GM12878 (cell line): Measurements from ENCODE around the gene FOXA2. TPM values are rescaled to one million over a fixed set of nuclear protein-coding genes. Genes with fewer than 3 reads are reported as not detected.

Experiments
- ATAC-seq: fragments of 200-7000 bp; cut with Tn5 transposase; 3 replicates; pipeline ENCODE4 v1.9.1; 2020; ENCODE audit warnings: mild to moderate bottlenecking, moderate library complexity
- BruUV-seq: library from RNA; stranded (reverse); fragments of 400-500 nt; replicated peaks from 2 replicates; lab custom pipeline; 2021; lab: Mats Ljungman, UMichigan
- CTCF ChIA-PET: fragments of 300-600 bp; sonication (Branson Sonifier 250); formaldehyde crosslinking; extraction: SDS; loops from one replicate; lab custom pipeline; 2021; ENCODE audit warnings: inconsistent platforms; lab: Yijun Ruan, JAX
- POLR2A ChIA-PET: fragments of 350-600 bp; formaldehyde crosslinking; extraction: SDS; loops from one replicate; lab custom pipeline; 2021; ENCODE audit warnings: inconsistent platforms; lab: Charles Lee
- RAD21 ChIA-PET: fragments of 300-600 bp; sonication (Branson Sonifier 250); formaldehyde crosslinking; loops from one replicate; lab custom pipeline; 2023; ENCODE audit warnings: antibody characterized with exemption; ENCODE audit not compliant: unreplicated experiment; lab: Charles Lee
- SMC1A ChIA-PET: fragments of 300-600 bp; sonication (Branson Sonifier 250); formaldehyde crosslinking; loops from one replicate; lab custom pipeline; 2023; ENCODE audit not compliant: unreplicated experiment, uncharacterized antibody; lab: Charles Lee
- DNase-seq: peaks from one replicate; pipeline ENCODE4 v3.0.0-alpha.2; 2011; ENCODE audit warnings: low read depth, low spot score
- FAIRE-seq: peaks from 3 replicates; lab custom pipeline; 2011; peaks lifted over from hg19 to GRCh38; lab: Jason Lieb, UNC
- H2AFZ ChIP-seq: 2 replicates; pipeline ENCODE4 v1.6.0; 2011; ENCODE audit warnings: low read depth, low read length, control low read depth; ENCODE audit not compliant: control insufficient read depth
- H3K27ac ChIP-seq: 2 replicates; pipeline ENCODE4 v1.5.1; 2011; ENCODE audit warnings: control low read depth; ENCODE audit not compliant: control insufficient read depth, insufficient read depth
- H3K27me3 ChIP-seq, 2 experiments: replicated peaks in 1 of 2; 2 replicates each; pipeline versions ENCODE4 v1.6.0 to v1.6.1; 2011; ENCODE audit warnings: low read length in 1 of 2; ENCODE audit not compliant: control insufficient read depth in 2 of 2, insufficient read depth in 2 of 2
- H3K36me3 ChIP-seq, 2 experiments: 2 replicates each; pipeline ENCODE4 v1.5.1; 2011; ENCODE audit warnings: low read length in 1 of 2; ENCODE audit not compliant: control insufficient read depth in 2 of 2, insufficient read depth in 2 of 2
- H3K4me1 ChIP-seq: 2 replicates; pipeline ENCODE4 v1.6.1; 2011; ENCODE audit warnings: mild to moderate bottlenecking, low read length, moderate library complexity, mixed read lengths; ENCODE audit not compliant: control insufficient read depth, insufficient read depth
- H3K4me2 ChIP-seq: 2 replicates; pipeline ENCODE4 v1.6.0; 2011; ENCODE audit warnings: control low read depth; ENCODE audit not compliant: control insufficient read depth, insufficient read depth
- H3K4me3 ChIP-seq: fragments of 200-600 bp; sonication (generic); 2 replicates; pipeline ENCODE4 v1.5.1; 2016
- H3K79me2 ChIP-seq: 2 replicates; pipeline ENCODE4 v1.6.0; 2011; ENCODE audit warnings: low read length; ENCODE audit not compliant: control insufficient read depth, insufficient read depth
- H3K9ac ChIP-seq: 2 replicates; pipeline ENCODE4 v1.8.0; 2011; ENCODE audit warnings: low read length, control low read depth, mixed read lengths; ENCODE audit not compliant: control insufficient read depth, insufficient read depth
- H3K9me3 ChIP-seq: replicated peaks from 3 replicates; pipeline ENCODE4 v1.5.1; 2011; ENCODE audit warnings: mild to moderate bottlenecking, low read length; ENCODE audit not compliant: control insufficient read depth, insufficient read depth
- H4K20me1 ChIP-seq: 2 replicates; pipeline ENCODE4 v1.6.0; 2011; ENCODE audit not compliant: control insufficient read depth, insufficient read depth
- CBX5 ChIP-seq: sonication (generic); IDR thresholded peaks from 2 replicates; pipeline ENCODE4 v1.6.1; 2016; ENCODE audit warnings: low read depth, moderate library complexity, mild to moderate bottlenecking, inconsistent platforms
- CHD4 ChIP-seq: fragments of 200-600 bp; sonication (generic); IDR thresholded peaks from 2 replicates; pipeline ENCODE4 v1.6.1; 2016; ENCODE audit warnings: mild to moderate bottlenecking
- EGR1 ChIP-seq, 2 experiments: IDR thresholded peaks; 1 replicate in 1 of 2; 2 replicates in 1 of 2; pipeline ENCODE4 v1.6.1; 2011 to 2012; ENCODE audit warnings: low read depth in 2 of 2, low read length in 2 of 2, borderline replicate concordance in 1 of 2, mild to moderate bottlenecking in 1 of 2, moderate library complexity in 1 of 2
- HDGF ChIP-seq: fragments of 450-650 bp; IDR thresholded peaks from 2 replicates; pipeline ENCODE4 v1.6.1; 2016; ENCODE audit warnings: antibody characterized with exemption
- POLR2AphosphoS2 ChIP-seq: IDR thresholded peaks from 2 replicates; pipeline ENCODE4 v1.6.1; 2011; ENCODE audit warnings: low read depth, mild to moderate bottlenecking, low read length, improper control_type of control experiment, moderate library complexity
- RUNX3 ChIP-seq: IDR thresholded peaks from 2 replicates; pipeline ENCODE4 v1.6.1; 2012; ENCODE audit warnings: low read length, inconsistent platforms
- SMAD1 ChIP-seq: fragments of 450-650 bp; IDR thresholded peaks from 2 replicates; pipeline ENCODE4 v1.6.1; 2018; ENCODE audit warnings: mild to moderate bottlenecking, low read depth; ENCODE audit not compliant: partially characterized antibody
- SP1 ChIP-seq: IDR thresholded peaks from one replicate; pipeline ENCODE4 v1.6.1; 2011; ENCODE audit warnings: low read depth, low read length
- SRF ChIP-seq, 2 experiments: IDR thresholded peaks; 2 replicates each; pipeline ENCODE4 v1.6.1; 2011; ENCODE audit warnings: low read depth in 2 of 2, low read length in 2 of 2, mild to moderate bottlenecking in 1 of 2, moderate library complexity in 1 of 2
- TCF12 ChIP-seq: IDR thresholded peaks from 2 replicates; pipeline ENCODE4 v1.6.1; 2011; ENCODE audit warnings: low read depth, mild to moderate bottlenecking, low read length
- ZBED1 ChIP-seq: IDR thresholded peaks from 2 replicates; pipeline ENCODE4 v1.6.1; 2016; ENCODE audit warnings: borderline replicate concordance
- ZBTB40 ChIP-seq: fragments of 450-650 bp; IDR thresholded peaks from 2 replicates; pipeline ENCODE4 v1.6.1; 2016; ENCODE audit warnings: mild to moderate bottlenecking, moderate library complexity, borderline replicate concordance
- ZNF622 ChIP-seq: fragments of 450-650 bp; IDR thresholded peaks from 2 replicates; pipeline ENCODE4 v1.6.1; 2017; ENCODE audit warnings: mild to moderate bottlenecking, inconsistent platforms
- WGBS: methylation state at CpG from one replicate; pipeline ENCODE4 v1.1.6; 2016; ENCODE audit warnings: low lambda C conversion rate; ENCODE audit not compliant: insufficient replicate concordance, insufficient coverage; ENCODE audit errors: missing lambda C conversion rate; 5-methylcytosine and 5-hydroxymethylcytosine counted together
- in situ Hi-C: fragments of 300-500 bp; cut with MboI; formaldehyde crosslinking; loops from 9 replicates; pipeline ENCODE4 v1.14.3; 2018; ENCODE audit warnings: mixed read lengths
- intact Hi-C: fragments of 100-400 bp; cut with micrococcal nuclease; formaldehyde crosslinking; loops from one replicate; pipeline ENCODE4 v1.14.2; 2022; ENCODE audit not compliant: unreplicated experiment
- polyA plus RNA-seq, 11 experiments: library from polyadenylated mRNA; depleted of rRNA in 4 of 11; unstranded in 6 of 11; stranded (reverse) in 5 of 11; fragments of >200 nt; fragmentation: Nextera tagmentation in 4 of 11; fragmentation: Illumina TruSeq in 1 of 11; extraction: Ambion mirVana in 4 of 11; extraction: Trizol in 1 of 11; gene quantifications; 1 replicate in 1 of 11; 2 replicates in 10 of 11; pipeline versions ENCODE4 v1.2.1 to v1.2.3, GENCODE V29; 2011 to 2016; ENCODE audit warnings: inconsistent platforms in 2 of 11, missing spikeins in 2 of 11, low read depth in 1 of 11
- total RNA-seq, 4 experiments: library from RNA; depleted of rRNA in 3 of 4; stranded (reverse); fragments of >200 nt in 3 of 4; fragmentation: Illumina TruSeq in 1 of 4; extraction: Trizol in 1 of 4; gene quantifications; 2 replicates each; pipeline versions ENCODE4 v1.2.1 to v1.2.3, GENCODE V29; 2013 to 2021

FOXA2 gene
- total and polyA plus RNA-seq, 10 of the 15 experiments (the other 5 are each of a cell fraction or from before 2014, with no cell fraction given), result not detected

GRCh38 chr20:22616551-22616950, 32.2 kb upstream of the FOXA2 start:
- H3K9me3 ChIP-seq, result no peaks in the 10 kb centered on the region
- H3K27me3 ChIP-seq, result no peaks in the 10 kb centered on the region
- H4K20me1 ChIP-seq, result no peaks in the 10 kb centered on the region
- BruUV-seq, result no TSS peak
- ChIA-PET CTCF (no interaction called here), SMC1A (no interaction called here), RAD21 (no interaction called here), POLR2A (no interaction called here)
- H3K36me3 ChIP-seq, result no peaks in the 10 kb centered on the region
- H3K79me2 ChIP-seq, result no peaks in the 10 kb centered on the region
- 27% methylated on average over 3 of the region's 3 CpGs for WGBS
- H3K9ac ChIP-seq, result no peak overlapping the region
- FAIRE-seq (no peak), DNase-seq (no peak), ATAC-seq (no peak)
- intact Hi-C loops (no loop called here), in situ Hi-C loops (no loop called here)
- H3K4me3 ChIP-seq, result no peak overlapping the region
- H3K4me2 ChIP-seq, result no peak overlapping the region
- no peak overlapping the region for H2AFZ ChIP-seq
- no peak for TF ChIP-seq SP1
- TF ChIP-seq RUNX3, result no peak
- TF ChIP-seq CBX5, result no peak
- H3K4me1 ChIP-seq, result no peaks in the 10 kb centered on the region
- no peak overlapping the region for H3K27ac ChIP-seq

- H3K4me3 ChIP-seq, result no peak overlapping the region
- no peak overlapping the region for H2AFZ ChIP-seq
- no peak for DNase-seq
- TF ChIP-seq CHD4 (no peak), HDGF (no peak), SRF (IDR thresholded peaks at IDR 0.05; ENCODE audit: low read depth in 2 of 2, low read length in 2 of 2) (no peak), ZNF622 (no peak), EGR1 (IDR thresholded peaks at IDR 0.05; ENCODE audit: borderline replicate concordance in 1 of 2, low read depth in 2 of 2, low read length in 2 of 2) (no peak), POLR2AphosphoS2 (no peak), SMAD1 (no peak), TCF12 (no peak), ZBED1 (no peak), ZBTB40 (no peak)
- TF ChIP-seq, all 136 proteins: peak for 0
- intact Hi-C loops (no loop called here), in situ Hi-C loops (no loop called here)
- SMC1A ChIA-PET, result interaction anchor here (0.6 kb wide), 1 partner anchor 443 kb away, joined by 3 read pairs; no protein-coding TSS in a partner anchor
- no peak overlapping the region for H3K9ac ChIP-seq
- no peaks in the 10 kb centered on the region for H4K20me1 ChIP-seq
- no peaks in the 10 kb centered on the region for H3K9me3 ChIP-seq
- H3K27ac ChIP-seq, result no peak overlapping the region
- FAIRE-seq, result no peak
- no peaks in the 10 kb centered on the region for H3K79me2 ChIP-seq
- RAD21 ChIA-PET, result no interaction called here
- no TSS peak for BruUV-seq
- H3K4me2 ChIP-seq, result no peak overlapping the region
- H3K4me1 ChIP-seq, result no peaks in the 10 kb centered on the region
- H3K36me3 ChIP-seq, result no peaks in the 10 kb centered on the region
- POLR2A ChIA-PET, result no interaction called here
- H3K27me3 ChIP-seq, result no peaks in the 10 kb centered on the region
- CTCF ChIA-PET, result no interaction called here
- no peak for ATAC-seq
- WGBS, result 25% methylated on average over 6 of the region's 6 CpGs
Observed at GRCh38 chr20:22615425-22615824, 31.1 kb upstream of the FOXA2 start.
